NOMO-1 treated with dmso at 0.1 percent for 144 hours (cell line): ENCODE results near the gene CGNL1.

Source experiments
- DNase-seq: peaks from one replicate; lab custom pipeline; 2025; ENCODE audit not compliant: unreplicated experiment; lab: John Stamatoyannopoulos, UW

The CGNL1 gene

DNA sequence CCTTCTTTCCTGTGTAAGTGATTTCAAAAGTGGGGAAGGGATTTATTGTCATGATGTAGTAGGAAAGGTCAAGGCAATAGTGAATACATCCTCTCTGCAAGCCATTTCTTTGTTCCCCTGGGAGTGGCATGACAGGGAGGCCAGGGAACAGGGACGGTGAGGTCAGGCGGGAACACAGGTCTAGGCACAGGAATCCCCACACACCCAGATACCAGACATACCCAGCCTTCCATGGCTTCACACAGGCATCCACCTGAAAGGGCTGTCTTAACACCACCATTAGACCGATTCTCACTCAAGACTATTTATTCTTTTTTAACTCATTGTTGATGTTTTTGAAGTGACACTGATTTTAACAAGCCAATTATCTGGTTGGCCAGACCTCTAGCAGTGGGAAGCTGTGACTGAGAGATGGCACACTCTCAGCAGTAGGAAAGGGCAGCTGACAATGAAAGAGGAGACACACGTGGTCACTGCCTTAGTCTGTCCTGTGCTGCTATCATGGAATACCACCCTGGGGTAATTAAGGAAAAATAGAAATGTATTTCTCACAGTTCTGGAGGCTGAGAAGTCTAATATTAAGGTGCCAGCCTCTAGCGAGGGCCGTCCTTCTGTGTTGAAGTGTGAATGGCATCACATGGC, 140.8 kb downstream of the CGNL1 start:
- no peak for DNase-seq

DNA sequence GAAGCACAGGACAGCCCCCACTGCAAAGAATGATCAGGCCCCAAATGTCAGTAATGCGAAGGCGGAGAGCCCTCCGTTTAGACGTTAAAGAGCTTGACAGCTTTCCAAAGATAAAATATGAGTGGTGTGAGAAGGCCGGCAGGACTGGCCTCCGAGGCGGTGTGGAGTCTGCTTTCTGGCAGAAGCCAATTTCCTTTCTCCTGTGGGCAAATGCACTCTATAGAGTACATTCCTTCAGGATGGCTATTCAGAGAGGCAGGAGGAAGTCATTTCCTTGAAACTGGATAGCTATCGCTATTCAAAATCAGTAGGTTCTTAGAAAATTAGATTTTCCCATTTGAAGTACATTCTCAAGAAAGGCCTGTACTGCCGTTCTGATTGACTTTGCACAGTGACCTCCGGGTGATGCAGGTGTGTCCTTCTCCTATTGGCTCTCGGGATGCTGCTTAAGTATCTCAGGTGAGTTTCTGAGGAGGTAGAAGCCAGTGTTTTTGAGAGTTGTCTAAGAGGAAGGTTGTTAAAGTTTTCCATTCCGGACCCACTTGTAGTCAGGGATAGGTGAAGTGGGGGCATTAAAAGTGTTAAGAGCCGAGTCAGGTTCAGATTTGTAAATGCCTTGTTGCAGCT, 142.6 kb downstream of the CGNL1 start:
- no peak for DNase-seq

GRCh38 chr15:57519806-57520205, 143.5 kb downstream of the CGNL1 start:
- no peak for DNase-seq

DNA sequence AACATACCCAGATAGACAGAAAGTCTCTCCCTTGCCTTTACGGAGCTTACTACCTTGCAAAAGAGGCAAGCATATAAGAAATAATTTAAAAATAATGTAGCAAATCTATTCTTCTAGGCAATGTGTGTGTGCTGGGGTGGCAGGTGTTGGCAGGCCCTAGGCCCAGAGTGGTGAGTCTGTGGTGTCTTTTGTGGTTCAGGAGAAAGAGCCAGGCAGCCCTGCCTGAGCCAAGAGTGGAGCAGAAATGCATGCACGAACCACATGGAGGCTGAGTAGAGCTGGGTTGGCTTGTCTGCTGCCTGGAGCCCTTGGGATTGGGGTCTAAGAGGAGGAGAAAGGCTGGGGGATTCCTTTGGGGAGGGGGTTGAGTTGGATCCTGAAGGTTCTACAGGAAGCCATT, 145.2 kb downstream of the CGNL1 start:
- no peak for DNase-seq

GRCh38 chr15:57522148-57522547, 145.8 kb downstream of the CGNL1 start:
- DNase-seq: no peak

DNA sequence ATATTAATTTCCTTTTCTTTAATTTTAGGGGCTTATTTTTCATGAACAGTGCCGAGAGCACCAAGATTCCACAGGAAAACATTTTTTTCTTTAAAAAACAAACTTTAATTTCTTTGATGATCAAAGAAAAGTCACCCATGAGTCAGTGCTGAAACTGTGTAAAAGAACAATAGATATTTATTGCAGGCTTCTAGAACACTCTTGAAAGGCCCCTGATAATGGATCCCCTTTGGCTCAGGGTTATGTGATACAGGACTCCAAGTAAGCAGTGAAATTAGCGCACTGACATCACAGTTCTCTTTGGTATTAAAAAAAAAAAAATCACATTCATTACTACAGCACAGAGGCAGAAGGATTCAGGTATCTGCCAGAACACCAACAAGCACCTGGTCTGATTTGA, 149.3 kb downstream of the CGNL1 start:
- no peak for DNase-seq

DNA sequence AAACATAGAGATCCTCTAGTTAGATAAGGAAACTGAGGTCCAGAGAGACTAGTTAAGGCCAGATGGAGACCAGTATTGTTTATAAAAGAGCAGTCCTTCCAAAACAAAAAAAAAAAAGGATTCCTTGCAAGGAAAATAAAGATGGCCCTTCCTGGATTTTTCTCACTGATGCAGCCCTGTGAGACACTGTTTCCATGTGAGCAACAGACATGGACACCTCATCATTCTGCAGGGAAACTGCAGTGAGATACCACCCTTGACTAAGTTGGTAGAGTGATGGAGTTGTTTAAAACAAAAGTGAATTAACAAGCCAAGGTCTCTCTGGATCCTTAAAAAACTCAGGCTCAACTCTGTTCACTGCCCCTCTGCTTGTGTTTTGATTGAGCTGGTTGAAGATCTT, 149.8 kb downstream of the CGNL1 start:
- no peak for DNase-seq

DNA sequence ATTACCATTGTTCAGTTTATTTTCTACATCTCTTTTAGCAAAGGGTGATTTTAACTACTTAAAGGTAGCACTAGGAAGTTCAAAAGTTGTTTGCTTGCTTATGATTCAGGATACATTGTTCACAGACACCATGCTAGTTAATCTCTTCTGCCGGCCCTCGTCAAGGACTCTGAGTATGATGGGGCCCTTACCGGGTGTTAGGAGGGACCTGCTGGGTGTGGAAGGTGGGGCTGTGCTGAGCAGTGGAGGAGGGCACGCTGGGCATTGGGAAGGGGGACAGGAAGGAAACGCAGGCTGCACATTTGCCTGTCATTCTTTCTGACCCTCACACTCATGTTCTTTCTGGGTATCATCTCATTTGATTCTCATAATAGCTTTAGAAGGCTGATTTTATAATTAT, 150.3 kb downstream of the CGNL1 start:
- no peak for DNase-seq

GRCh38 chr15:57527382-57528091, 151.2 kb downstream of the CGNL1 start:
- DNase-seq: peak; percentile 18

- no peak for DNase-seq
Measured at GRCh38 chr15:57528940-57529565, 152.7 kb downstream of the CGNL1 start.

- DNase-seq: no peak
Measured at GRCh38 chr15:57529748-57530147, 153.4 kb downstream of the CGNL1 start.

GRCh38 chr15:57532731-57533447, 156.6 kb downstream of the CGNL1 start:
- no peak for DNase-seq

GRCh38 chr15:57533448-57533799, 157.1 kb downstream of the CGNL1 start:
- DNase-seq: no peak

- no peak for DNase-seq
Measured at GRCh38 chr15:57534281-57534680, 158.0 kb downstream of the CGNL1 start.

- no peak for DNase-seq
Measured at GRCh38 chr15:57537072-57537471, 160.8 kb downstream of the CGNL1 start.

- no peak for DNase-seq
Measured at GRCh38 chr15:57537488-57538264, 161.4 kb downstream of the CGNL1 start.

GRCh38 chr15:57538265-57538529, 161.9 kb downstream of the CGNL1 start:
- no peak for DNase-seq

GRCh38 chr15:57538821-57539220, 162.5 kb downstream of the CGNL1 start:
- DNase-seq: no peak

GRCh38 chr15:57540211-57540610, 163.9 kb downstream of the CGNL1 start:
- DNase-seq: no peak

GRCh38 chr15:57540736-57541135, 164.4 kb downstream of the CGNL1 start:
- DNase-seq: no peak

DNA sequence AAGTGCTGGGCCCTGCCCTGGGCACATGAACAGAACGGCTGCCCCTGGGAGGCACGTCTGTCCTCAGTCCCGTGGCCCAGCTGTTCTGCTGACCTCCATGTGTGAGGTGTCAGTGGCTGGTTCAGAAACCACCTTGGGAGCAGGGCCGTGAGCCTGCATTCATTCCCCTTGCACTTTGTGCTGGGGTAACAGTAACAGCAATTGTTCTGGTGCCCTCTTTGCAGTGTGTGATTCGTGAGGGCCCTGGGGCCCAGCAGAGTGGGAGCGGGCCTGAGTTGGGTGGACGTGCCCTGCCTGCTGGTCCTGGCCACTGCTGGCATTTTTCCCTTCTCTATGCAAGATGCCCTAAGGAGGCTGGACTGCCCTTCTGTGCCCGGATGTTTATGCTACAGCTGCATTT, 165.0 kb downstream of the CGNL1 start:
- DNase-seq: no peak
